GM23338 (cell line): ENCODE measurements around the gene GRIA4. TPM values are rescaled to one million over a fixed set of nuclear protein-coding genes. Genes with fewer than 3 reads are reported as not detected.

Experiments
- ATAC-seq: fragments of 200-7000 bp; cut with Tn5 transposase; 3 replicates; pipeline ENCODE4 v1.9.1; 2020
- DNase-seq: peaks from one replicate; pipeline ENCODE4 v3.0.0-alpha.2; 2015; ENCODE audit warnings: low spot score
- H2AFZ ChIP-seq: fragments of 200-600 bp; sonication (generic); 2 replicates; pipeline ENCODE4 v1.8.0; 2016; ENCODE audit warnings: antibody characterized with exemption, mild to moderate bottlenecking, moderate library complexity
- H3F3A ChIP-seq: fragments of 200-600 bp; sonication (generic); replicated peaks from 2 replicates; pipeline ENCODE4 v1.8.0; 2017; ENCODE audit warnings: antibody characterized with exemption, mixed run types, low read depth
- H3K27ac ChIP-seq: fragments of 200-600 bp; sonication (generic); 2 replicates; pipeline ENCODE4 v1.6.1; 2016; ENCODE audit warnings: low read depth
- H3K27me3 ChIP-seq: fragments of 200-600 bp; sonication (generic); 2 replicates; pipeline ENCODE4 v1.8.0; 2016; ENCODE audit warnings: mild to moderate bottlenecking, mixed run types, moderate library complexity; ENCODE audit not compliant: insufficient read depth
- H3K36me3 ChIP-seq: fragments of 200-600 bp; sonication (generic); 2 replicates; pipeline ENCODE4 v1.8.0; 2016; ENCODE audit warnings: mild to moderate bottlenecking; ENCODE audit not compliant: insufficient read depth
- H3K4me1 ChIP-seq: fragments of 200-600 bp; sonication (generic); 2 replicates; pipeline ENCODE4 v1.8.0; 2016; ENCODE audit warnings: mild to moderate bottlenecking, moderate library complexity; ENCODE audit not compliant: insufficient read depth
- H3K4me2 ChIP-seq: fragments of 200-600 bp; sonication (generic); 2 replicates; pipeline ENCODE4 v1.7.1; 2017; ENCODE audit warnings: mixed run types
- H3K4me3 ChIP-seq: fragments of 200-600 bp; sonication (generic); 2 replicates; pipeline ENCODE4 v1.6.1; 2016; ENCODE audit warnings: mixed run types
- H3K79me2 ChIP-seq: fragments of 200-600 bp; sonication (generic); replicated peaks from 2 replicates; pipeline ENCODE4 v1.8.0; 2017; ENCODE audit warnings: mild to moderate bottlenecking; ENCODE audit not compliant: insufficient read depth
- H3K9me2 ChIP-seq: fragments of 200-600 bp; sonication (generic); 2 replicates; pipeline ENCODE4 v1.8.0; 2017; ENCODE audit not compliant: insufficient read depth
- H4K20me1 ChIP-seq: fragments of 200-600 bp; sonication (generic); replicated peaks from 2 replicates; pipeline ENCODE4 v1.8.0; 2017; ENCODE audit warnings: mild to moderate bottlenecking; ENCODE audit not compliant: insufficient read depth
- H3K27ac Mint-ChIP-seq: 2 replicates; pipeline ENCODE4 v1.8.0; 2020; ENCODE audit warnings: inconsistent platforms, mild to moderate bottlenecking, moderate library complexity, mixed read lengths
- H3K27me3 Mint-ChIP-seq: 3 replicates; pipeline ENCODE4 v1.8.0; 2022; ENCODE audit warnings: low read depth, mild to moderate bottlenecking, moderate library complexity, mixed read lengths, inconsistent platforms; ENCODE audit not compliant: insufficient read depth, poor library complexity
- H3K36me3 Mint-ChIP-seq: 3 replicates; pipeline ENCODE4 v1.8.0; 2021; ENCODE audit warnings: low read depth, mild to moderate bottlenecking, inconsistent platforms, moderate library complexity, mixed read lengths
- H3K4me1 Mint-ChIP-seq: 3 replicates; pipeline ENCODE4 v1.8.0; 2020; ENCODE audit warnings: mild to moderate bottlenecking, inconsistent platforms, mixed read lengths
- H3K4me3 Mint-ChIP-seq: 3 replicates; pipeline ENCODE4 v1.8.0; 2021; ENCODE audit warnings: moderate library complexity, mild to moderate bottlenecking, inconsistent platforms, mixed read lengths
- H3K9me3 Mint-ChIP-seq: 3 replicates; pipeline ENCODE4 v1.8.0; 2020; ENCODE audit warnings: moderate library complexity, mild to moderate bottlenecking, inconsistent platforms, mixed read lengths
- CTCF ChIP-seq, 2 experiments: fragments of 200-600 bp in 1 of 2; sonication (generic) in 1 of 2; conservative IDR thresholded peaks; 2 replicates each; pipeline versions ENCODE4 v1.5.1 to v1.6.1; 2016 to 2017; ENCODE audit warnings: antibody characterized with exemption in 2 of 2, low read depth in 2 of 2, mild to moderate bottlenecking in 2 of 2, moderate library complexity in 1 of 2
- EZH2 ChIP-seq: fragments of 200-600 bp; sonication (generic); IDR thresholded peaks from one replicate; pipeline ENCODE4 v1.8.0; 2017; ENCODE audit warnings: antibody characterized with exemption, mild to moderate bottlenecking, low read depth; ENCODE audit not compliant: unreplicated experiment
- EZH2phosphoT487 ChIP-seq: fragments of 200-600 bp; sonication (generic); IDR thresholded peaks from one replicate; pipeline ENCODE4 v1.8.1; 2018; ENCODE audit warnings: antibody characterized with exemption; ENCODE audit not compliant: unreplicated experiment
- JUNB ChIP-seq: IDR thresholded peaks from one replicate; pipeline ENCODE4 v1.6.1; 2016; ENCODE audit warnings: antibody characterized with exemption; ENCODE audit not compliant: unreplicated experiment
- NANOG ChIP-seq: IDR thresholded peaks from 2 replicates; pipeline ENCODE4 v1.6.1; 2016; ENCODE audit warnings: antibody characterized with exemption, borderline replicate concordance
- POLR2AphosphoS5 ChIP-seq: IDR thresholded peaks from 2 replicates; pipeline ENCODE4 v1.6.1; 2016; ENCODE audit warnings: antibody characterized with exemption, low read depth
- STAT1 ChIP-seq: IDR thresholded peaks from one replicate; pipeline ENCODE4 v1.6.1; 2016; ENCODE audit warnings: antibody characterized with exemption; ENCODE audit not compliant: unreplicated experiment
- ZNF114 ChIP-seq: fragments of 250-450 bp; sonication (Bioruptor Pico); IDR thresholded peaks from 2 replicates; pipeline ENCODE4 v1.5.0; 2020; ENCODE audit warnings: mild to moderate bottlenecking, moderate library complexity
- ZNF331 ChIP-seq: fragments of 250-450 bp; sonication (Bioruptor Pico); IDR thresholded peaks from 2 replicates; pipeline ENCODE4 v1.5.0; 2020; ENCODE audit warnings: low read depth, mild to moderate bottlenecking, moderate library complexity
- ZNF462 ChIP-seq: fragments of 250-450 bp; sonication (Bioruptor Pico); IDR thresholded peaks from 2 replicates; pipeline ENCODE4 v1.5.0; 2020; ENCODE audit warnings: mild to moderate bottlenecking, moderate library complexity
- polyA plus RNA-seq: library from polyadenylated mRNA; unstranded; fragments of >200 nt; fragmentation: Nextera tagmentation; extraction: Ambion mirVana; gene quantifications from 2 replicates; pipeline ENCODE4 v1.2.1, GENCODE V29; 2016
- total RNA-seq: library from RNA; depleted of rRNA; stranded (reverse); fragments of >200 nt; shearing (Covaris generic); gene quantifications from 2 replicates; pipeline ENCODE4 v1.2.3, GENCODE V29; 2014

GRIA4 gene
- total and polyA plus RNA-seq, 2 experiments from 2014 or later = 17.8 to 71.1 TPM

GRCh38 chr11:106030609-106031008 lies 420.7 kb downstream of the GRIA4 start:
- no peak overlapping the region for H3K4me2 ChIP-seq
- no peaks in the 10 kb centered on the region for H3K36me3 ChIP-seq
- no peak overlapping the region for H2AFZ ChIP-seq
- no peaks in the 10 kb centered on the region for H3K4me1 Mint-ChIP-seq
- no peaks in the 10 kb centered on the region for H3F3A ChIP-seq
- no peaks in the 10 kb centered on the region for H4K20me1 ChIP-seq
- DNase-seq (no peak), ATAC-seq (no peak)
- TF ChIP-seq JUNB (no peak), EZH2 (no peak)
- no peaks in the 10 kb centered on the region for H3K27me3 ChIP-seq
- H3K4me3 ChIP-seq = no peak overlapping the region
- no peaks in the 10 kb centered on the region for H3K79me2 ChIP-seq
- H3K36me3 Mint-ChIP-seq = 0 out of 3 replicates have a peak, but pooled peaks cover 2% of the 10 kb centered on the region
- no peaks in the 10 kb centered on the region for H3K4me1 ChIP-seq
- H3K27ac ChIP-seq = no peak overlapping the region
- H3K27me3 Mint-ChIP-seq = no peaks in the 10 kb centered on the region
- no peaks in the 10 kb centered on the region for H3K9me2 ChIP-seq
- no peak overlapping the region for H3K27ac Mint-ChIP-seq
- no peak overlapping the region for H3K4me3 Mint-ChIP-seq
- peaks cover 8% of the 10 kb centered on the region for H3K9me3 Mint-ChIP-seq

- ATAC-seq = no peak
- H3K4me1 ChIP-seq = no peaks in the 10 kb centered on the region
- no peaks in the 10 kb centered on the region for H3K36me3 ChIP-seq
- no peaks in the 10 kb centered on the region for H3K9me2 ChIP-seq
- H3K27me3 ChIP-seq = no peaks in the 10 kb centered on the region
- no peaks in the 10 kb centered on the region for H3K27me3 Mint-ChIP-seq
- no peaks in the 10 kb centered on the region for H4K20me1 ChIP-seq
- H3K27ac Mint-ChIP-seq = no peak overlapping the region
- no peak overlapping the region for H3K4me2 ChIP-seq
- no peak overlapping the region for H3K27ac ChIP-seq
- no peak for TF ChIP-seq ZNF331
- no peak for TF ChIP-seq CTCF (conservative IDR thresholded peaks at IDR 0.05; ENCODE audit: low read depth in 2 of 2)
- TF ChIP-seq STAT1 = no peak
- TF ChIP-seq ZNF114 (CRISPR knock-in tag) = no peak
- no peak for TF ChIP-seq ZNF462 (CRISPR knock-in tag)
- TF ChIP-seq EZH2 = no peak
- no peak for TF ChIP-seq POLR2AphosphoS5
- no peak for TF ChIP-seq EZH2phosphoT487
- no peak for TF ChIP-seq NANOG
- no peak for DNase-seq
- no peaks in the 10 kb centered on the region for H3K79me2 ChIP-seq
- peaks cover 8% of the 10 kb centered on the region for H3K9me3 Mint-ChIP-seq
- no peak overlapping the region for H3K4me3 Mint-ChIP-seq
- H3K4me3 ChIP-seq = no peak overlapping the region
- H3F3A ChIP-seq = no peaks in the 10 kb centered on the region
- H3K4me1 Mint-ChIP-seq = no peaks in the 10 kb centered on the region
- 0 out of 3 replicates have a peak, but pooled peaks cover 2% of the 10 kb centered on the region for H3K36me3 Mint-ChIP-seq
- H2AFZ ChIP-seq = no peak overlapping the region
Observed at GRCh38 chr11:106031202-106031810, 421.4 kb downstream of the GRIA4 start.
